Stimulated activated CD4-positive, alpha-beta T cell treated with anti-CD3 and anti-CD28 coated beads, Interleukin-4, amount 100 ng/mL, for 24 hours (primary cell): ENCODE measurements around the gene GPR137.
"Not testable (repeated sequence)": the region's sequence is repeated elsewhere in the genome, so short reads cannot be mapped to it uniquely, and the experiment has no call there.

Experiments used
- DNase-seq: peaks from one replicate; pipeline ENCODE4 v3.0.0-alpha.2; 2020

The GPR137 gene

GRCh38 chr11:64284962-64285884 is at the start of gene GPR137:
TSS of gene GPR137 (plus strand) at chr11:64285848. CDS start at chr11:64286525, 677 bp downstream.
- peak; percentile 88 for DNase-seq

- no peak for DNase-seq
Measured at GRCh38 chr11:64237484-64237951, 48.1 kb upstream of the GPR137 start.

- DNase-seq: no peak
Measured at GRCh38 chr11:64238076-64238475, 47.6 kb upstream of the GPR137 start.

GRCh38 chr11:64238999-64239398 is 46.6 kb upstream of the GPR137 start:
- DNase-seq: no peak

- DNase-seq: no peak
Measured at GRCh38 chr11:64239662-64240434, 45.8 kb upstream of the GPR137 start.

GRCh38 chr11:64240435-64241240 is 45.0 kb upstream of the GPR137 start, which contains the start of gene FKBP2:
TSS of gene FKBP2 (plus strand) at chr11:64241095. CDS start at chr11:64242388, 1,293 bp downstream.
- peak; percentile 98 for DNase-seq

GRCh38 chr11:64241241-64241490 is 44.5 kb upstream of the GPR137 start:
- DNase-seq: peak; percentile 100

GRCh38 chr11:64241491-64242374 is 43.9 kb upstream of the GPR137 start:
- no peak for DNase-seq

- DNase-seq: no peak
Measured at GRCh38 chr11:64243236-64243854, 42.3 kb upstream of the GPR137 start.

- DNase-seq: no peak
Measured at GRCh38 chr11:64244107-64244506, 41.5 kb upstream of the GPR137 start.

GRCh38 chr11:64244966-64245365 is 40.7 kb upstream of the GPR137 start:
- DNase-seq: no peak

GRCh38 chr11:64245401-64245796 is 40.2 kb upstream of the GPR137 start:
- no peak for DNase-seq

- DNase-seq: peak; percentile 87
Measured at GRCh38 chr11:64245797-64246620, 39.6 kb upstream of the GPR137 start.

GRCh38 chr11:64246621-64246870 is 39.1 kb upstream of the GPR137 start:
- DNase-seq: not testable (repeated sequence)

GRCh38 chr11:64246871-64247728 is 38.5 kb upstream of the GPR137 start, which contains the start of gene PPP1R14B:
TSS of gene PPP1R14B (minus strand) at chr11:64246943. CDS start at chr11:64246673, 270 bp downstream.
- peak; percentile 85 for DNase-seq

GRCh38 chr11:64247729-64248531 is 37.7 kb upstream of the GPR137 start:
- DNase-seq: no peak

GRCh38 chr11:64248578-64248977 is 37.1 kb upstream of the GPR137 start:
- DNase-seq: no peak

GRCh38 chr11:64249038-64249437 is 36.6 kb upstream of the GPR137 start:
- no peak for DNase-seq
